ENCODE results near the gene TTI1. TPM values are rescaled to one million over a fixed set of nuclear protein-coding genes. Genes with fewer than 3 reads are reported as not detected.

Gene TTI1
- total RNA-seq: 13.7 and 16.3 TPM in 2 replicates

DNA sequence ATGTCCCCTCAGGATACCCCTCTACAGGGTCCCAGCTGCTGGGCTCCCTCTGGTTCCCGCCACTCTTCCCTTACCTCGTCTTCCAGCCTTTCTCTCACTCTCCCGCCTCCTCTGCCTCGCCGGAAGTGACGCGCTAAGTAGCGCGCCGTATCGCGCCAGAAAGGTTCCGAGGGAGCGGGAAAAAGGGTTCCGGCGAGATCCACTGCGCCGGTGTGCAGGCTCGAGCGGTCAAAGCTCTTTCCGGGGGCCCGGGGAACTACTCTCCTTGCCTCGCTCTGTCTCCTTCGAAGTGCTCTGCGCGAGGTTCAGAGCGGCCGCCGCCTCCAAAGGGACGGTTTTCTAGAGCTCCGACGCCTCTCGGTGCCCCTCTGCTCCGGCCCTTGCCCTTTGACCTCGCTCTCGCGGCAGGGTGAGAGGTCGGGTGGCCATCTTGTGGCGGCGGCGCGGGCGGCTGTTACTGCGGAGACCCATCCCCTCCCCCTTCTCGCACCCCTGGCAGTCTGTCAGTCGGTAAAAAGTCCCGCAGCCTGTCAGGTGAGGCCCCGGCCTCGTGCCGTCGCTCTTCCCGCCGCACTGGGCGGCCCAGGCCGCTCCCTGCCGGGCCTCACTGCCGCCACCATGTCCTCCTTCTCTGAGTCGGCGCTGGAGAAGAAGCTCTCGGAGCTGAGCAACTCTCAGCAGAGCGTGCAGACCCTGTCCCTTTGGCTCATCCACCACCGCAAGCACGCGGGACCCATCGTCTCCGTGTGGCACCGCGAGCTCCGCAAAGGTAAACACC, at the start of gene TTI1, which contains the start of gene RPRD1B:
Gene TTI1 (minus strand): TSS at position 127 of the 778 bp plus-strand sequence. CDS start 19,640 bp downstream, outside the sequence.
Gene RPRD1B (plus strand): TSS at position 417 of the 778 bp plus-strand sequence. CDS start 202 bp downstream, at position 619.
- DNase-seq (ENCODE audit: low read depth in 2 of 2): peak; percentile 77 to 90

DNA sequence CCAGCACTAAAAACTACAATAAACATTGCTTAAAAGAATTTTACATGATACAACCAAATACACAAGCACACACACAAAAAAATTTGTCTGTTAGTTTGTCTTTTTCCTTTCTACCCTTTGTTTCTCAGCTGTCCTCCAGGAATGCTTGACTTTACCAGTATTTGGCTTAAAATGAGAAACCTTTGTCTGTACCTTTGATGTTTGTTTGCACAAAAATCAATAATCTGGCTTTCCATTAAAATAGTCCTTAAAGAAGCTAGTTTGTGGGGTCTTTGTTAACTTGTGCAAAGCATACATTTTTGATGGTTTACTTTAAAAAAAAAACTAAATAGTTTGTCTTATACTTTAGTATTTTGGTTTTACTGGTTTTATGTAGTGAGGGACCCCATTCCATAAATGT, 49.6 kb upstream of the TTI1 start:
- no peak for DNase-seq (ENCODE audit: low read depth in 2 of 2)

GRCh38 chr20:38081575-38081974, 48.3 kb upstream of the TTI1 start:
- DNase-seq (ENCODE audit: low read depth in 2 of 2): no peak

DNA sequence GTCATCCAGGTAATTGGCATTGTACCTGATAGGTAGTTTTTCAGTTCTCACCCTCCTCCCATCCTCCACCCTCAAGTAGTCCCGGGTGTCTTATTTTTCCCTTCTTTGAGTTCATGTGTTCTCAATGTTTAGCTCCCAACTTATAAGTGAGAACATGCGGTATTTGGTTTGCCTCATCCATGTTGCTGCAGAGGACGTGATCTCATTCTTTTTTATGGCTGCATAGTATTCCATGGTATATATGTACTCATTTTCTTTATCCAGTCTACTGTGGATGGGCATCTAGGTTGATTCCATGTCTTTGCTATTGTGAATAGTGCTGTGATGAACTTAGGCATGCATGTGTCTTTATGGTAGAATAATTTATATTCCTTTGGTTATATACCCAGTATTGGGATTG, 46.1 kb upstream of the TTI1 start:
- DNase-seq (ENCODE audit: low read depth in 2 of 2): no peak

- DNase-seq (ENCODE audit: low read depth in 2 of 2): no peak
Measured at GRCh38 chr20:38078084-38078483, 44.8 kb upstream of the TTI1 start.

DNA sequence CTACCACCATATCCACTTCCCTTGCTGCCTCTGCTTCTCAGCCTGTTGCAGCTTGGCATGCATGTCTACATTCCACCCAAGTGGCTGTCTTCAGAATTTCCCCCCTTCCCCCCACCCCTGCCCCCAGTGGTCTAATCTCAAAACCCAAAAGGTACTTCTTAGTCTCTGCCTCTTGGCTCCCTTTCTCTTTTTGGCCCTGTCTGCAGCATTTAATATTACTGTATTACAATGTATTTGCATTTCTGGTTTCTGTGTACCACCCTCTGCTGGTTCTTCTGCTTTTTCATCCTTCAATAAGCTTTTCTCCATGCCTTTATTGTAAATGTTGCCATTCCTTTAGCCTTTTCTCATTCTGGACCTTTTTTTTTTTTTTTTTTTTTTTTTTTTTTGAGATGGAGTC, 43.3 kb upstream of the TTI1 start:
- DNase-seq (ENCODE audit: low read depth in 2 of 2): no peak

GRCh38 chr20:38075161-38075998, 42.1 kb upstream of the TTI1 start:
- DNase-seq (ENCODE audit: low read depth in 2 of 2): no peak

DNA sequence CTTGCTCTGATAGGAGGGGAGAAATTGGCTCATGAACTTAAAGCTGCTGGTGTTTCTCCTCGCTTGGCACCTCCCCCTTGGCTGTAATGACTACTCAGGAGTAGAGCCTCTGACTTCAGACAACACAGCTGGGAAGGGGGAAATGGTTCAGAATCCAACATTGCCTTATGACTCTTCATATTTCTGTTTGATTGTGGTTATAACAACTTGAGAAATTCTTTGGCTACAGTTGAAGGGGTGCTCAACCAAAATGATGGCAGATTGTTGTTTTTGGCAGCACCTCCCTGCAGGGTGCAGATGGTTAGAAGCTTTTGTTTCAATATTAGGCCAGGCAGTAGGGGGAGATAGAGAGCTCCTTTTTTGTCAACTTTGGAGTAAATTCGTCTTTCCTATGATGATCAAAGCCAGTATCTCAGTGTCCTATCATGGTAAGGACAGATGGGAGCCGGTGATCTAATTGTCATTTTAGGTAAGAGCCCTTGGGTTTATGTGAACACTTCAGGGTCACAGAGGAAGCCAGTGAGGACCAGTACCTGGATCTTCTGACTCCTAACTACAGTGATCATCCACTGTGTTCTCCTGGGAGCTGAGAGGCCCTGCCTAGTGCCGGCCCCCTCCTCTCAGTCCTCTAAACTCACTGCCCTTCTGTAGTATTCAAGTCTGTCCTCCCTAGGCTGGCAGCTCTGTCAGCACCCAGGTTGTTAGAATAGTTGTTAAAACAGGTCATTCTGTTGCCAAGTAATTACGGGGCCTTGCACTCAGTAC, 40.2 kb upstream of the TTI1 start:
- DNase-seq (ENCODE audit: low read depth in 2 of 2): peak; percentile 48 to 89

DNA sequence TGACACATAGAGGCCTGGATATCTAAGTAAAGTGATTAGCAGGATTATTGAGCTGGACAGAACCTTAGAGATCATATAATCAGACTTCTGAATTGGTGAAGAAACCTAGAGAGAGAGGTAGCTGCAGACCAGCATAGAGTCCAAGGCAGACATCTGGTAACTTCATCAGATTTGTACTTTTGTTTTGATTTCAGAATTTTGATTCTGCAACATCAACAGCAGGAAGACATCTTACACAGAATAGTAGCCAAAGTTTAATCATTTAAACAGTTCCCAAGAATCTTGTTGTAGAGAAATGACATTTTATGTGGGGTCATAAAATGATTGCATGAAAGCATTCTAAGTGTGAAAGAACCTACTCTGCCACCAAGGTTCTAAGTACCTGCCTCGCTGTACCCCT, 39.6 kb upstream of the TTI1 start:
- DNase-seq (ENCODE audit: low read depth in 2 of 2): no peak

DNA sequence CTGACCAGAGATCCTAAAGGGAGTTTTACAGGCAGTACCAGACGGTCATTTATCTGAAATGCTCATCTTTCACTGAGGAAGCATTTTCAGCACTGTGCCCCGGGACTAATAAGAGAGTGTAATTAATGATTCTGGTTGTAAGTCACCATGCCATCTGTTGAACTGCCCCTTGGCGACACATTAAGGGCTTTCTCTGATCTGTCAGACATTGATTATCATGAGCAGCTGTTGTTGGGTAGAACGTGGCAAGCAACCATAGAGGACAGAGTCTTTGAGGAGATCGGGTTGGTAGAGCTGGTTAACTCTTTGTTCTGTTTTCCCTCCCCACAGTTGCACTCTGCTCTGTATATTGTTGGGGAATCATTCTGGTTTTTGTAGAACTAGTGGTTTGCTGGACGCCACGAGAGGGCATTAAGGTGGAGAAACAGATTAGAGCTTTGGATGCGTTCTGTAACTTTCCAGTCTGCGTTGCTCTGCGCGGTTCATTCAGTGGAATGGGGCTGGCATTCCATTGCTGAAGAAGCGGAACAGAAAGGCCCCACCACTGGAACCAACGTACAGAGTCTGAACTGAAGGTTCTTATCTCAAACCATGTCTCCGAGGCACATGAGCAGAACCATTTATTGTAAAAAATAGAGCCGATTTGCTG, 34.6 kb upstream of the TTI1 start:
- DNase-seq (ENCODE audit: low read depth in 2 of 2): no peak

- DNase-seq (ENCODE audit: low read depth in 2 of 2): no peak
Measured at GRCh38 chr20:38066969-38067716, 33.9 kb upstream of the TTI1 start.

GRCh38 chr20:38065764-38066375, 32.6 kb upstream of the TTI1 start:
- no peak for DNase-seq (ENCODE audit: low read depth in 2 of 2)

DNA sequence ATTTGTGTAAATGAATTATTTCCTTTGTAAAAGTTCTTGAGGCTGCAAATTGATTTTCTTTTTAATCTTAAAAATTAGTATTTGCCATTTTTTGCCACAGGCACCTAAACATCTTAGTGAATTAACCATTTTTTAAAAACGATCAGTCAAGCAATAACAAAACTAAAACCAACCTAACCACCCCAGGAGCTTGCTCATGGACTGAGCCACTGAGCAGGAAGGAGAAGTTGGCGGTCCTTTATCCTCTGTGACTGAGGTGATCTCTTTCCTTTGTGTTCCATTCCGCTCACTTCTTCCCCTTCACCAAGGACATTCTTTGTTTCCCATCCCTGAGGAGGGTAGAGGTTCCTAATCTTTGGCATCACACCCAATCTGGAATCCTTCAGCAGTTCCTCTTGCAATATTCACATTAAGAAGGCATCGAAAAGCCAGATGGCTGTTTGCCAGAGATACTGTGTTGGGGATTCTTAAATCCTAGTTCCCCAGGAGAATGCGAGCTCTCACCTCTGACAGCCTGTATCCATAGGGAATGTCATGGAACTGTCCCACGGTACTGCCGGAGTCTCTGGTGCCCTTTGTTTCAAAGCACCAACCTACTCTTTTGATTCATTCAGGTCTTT, 30.8 kb upstream of the TTI1 start:
- no peak for DNase-seq (ENCODE audit: low read depth in 2 of 2)

DNA sequence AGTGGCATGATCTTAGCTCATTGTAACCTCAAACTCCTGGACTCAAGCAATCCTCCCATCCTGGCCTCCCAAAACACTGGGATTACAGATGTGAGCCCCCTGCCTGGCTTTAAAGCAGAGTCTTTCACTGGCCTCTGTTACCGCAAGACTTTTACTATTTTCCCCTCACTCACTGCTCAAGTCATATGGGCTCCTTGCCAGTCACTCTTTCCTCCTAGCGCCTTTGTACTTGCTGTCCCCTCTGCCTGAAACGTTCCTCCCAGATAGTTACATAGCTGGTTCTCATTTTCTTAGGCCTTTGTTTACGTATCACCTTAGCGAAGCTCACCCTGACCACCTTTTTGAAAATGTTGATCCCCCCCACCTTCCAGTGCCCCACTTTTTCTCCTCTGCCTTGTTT, 29.6 kb upstream of the TTI1 start:
- DNase-seq (ENCODE audit: low read depth in 2 of 2): no peak

- no peak for DNase-seq (ENCODE audit: low read depth in 2 of 2)
Measured at GRCh38 chr20:38061109-38061508, 27.9 kb upstream of the TTI1 start.

DNA sequence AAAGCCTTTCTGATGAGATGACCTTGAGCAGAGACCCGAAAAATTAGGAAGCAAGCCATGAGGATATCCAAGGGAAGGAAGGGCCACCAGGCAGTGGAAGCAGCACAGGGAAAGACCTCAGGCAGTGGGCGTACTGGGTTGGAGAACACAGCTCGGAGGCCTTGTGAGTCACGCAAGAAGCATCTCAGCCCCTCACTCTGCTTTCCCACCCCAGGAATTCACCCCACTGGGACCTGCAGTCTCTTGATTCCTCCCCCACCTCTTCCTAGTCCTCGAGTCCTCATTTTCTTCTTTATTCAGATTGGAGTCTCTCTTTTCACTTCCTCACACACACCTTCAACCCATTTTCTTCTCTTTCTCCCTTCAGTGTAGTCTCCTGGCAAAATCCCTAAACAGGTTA, 27.3 kb upstream of the TTI1 start:
- peak in 1 of 2 donors; percentile 31 for DNase-seq (ENCODE audit: low read depth in 2 of 2)

DNA sequence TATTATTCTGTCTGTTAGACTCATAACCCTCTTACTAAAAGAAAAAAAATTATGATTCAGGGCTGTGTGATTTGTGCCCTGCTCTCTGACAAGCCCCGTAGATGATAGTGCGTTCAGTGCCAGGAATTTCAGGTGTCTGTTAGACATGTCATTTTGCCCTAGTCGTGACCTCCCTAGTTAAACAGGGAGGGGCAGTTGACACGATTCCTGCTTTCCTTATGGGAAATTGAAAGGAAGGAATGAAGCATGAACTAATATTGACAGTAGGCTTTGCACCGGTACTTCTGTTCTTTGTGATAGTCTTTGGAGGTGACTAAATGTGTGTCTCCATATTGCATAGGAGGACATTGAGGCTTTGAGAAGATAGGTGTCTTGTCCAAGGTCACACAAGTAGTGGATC, 26.6 kb upstream of the TTI1 start:
- DNase-seq (ENCODE audit: low read depth in 2 of 2): no peak

DNA sequence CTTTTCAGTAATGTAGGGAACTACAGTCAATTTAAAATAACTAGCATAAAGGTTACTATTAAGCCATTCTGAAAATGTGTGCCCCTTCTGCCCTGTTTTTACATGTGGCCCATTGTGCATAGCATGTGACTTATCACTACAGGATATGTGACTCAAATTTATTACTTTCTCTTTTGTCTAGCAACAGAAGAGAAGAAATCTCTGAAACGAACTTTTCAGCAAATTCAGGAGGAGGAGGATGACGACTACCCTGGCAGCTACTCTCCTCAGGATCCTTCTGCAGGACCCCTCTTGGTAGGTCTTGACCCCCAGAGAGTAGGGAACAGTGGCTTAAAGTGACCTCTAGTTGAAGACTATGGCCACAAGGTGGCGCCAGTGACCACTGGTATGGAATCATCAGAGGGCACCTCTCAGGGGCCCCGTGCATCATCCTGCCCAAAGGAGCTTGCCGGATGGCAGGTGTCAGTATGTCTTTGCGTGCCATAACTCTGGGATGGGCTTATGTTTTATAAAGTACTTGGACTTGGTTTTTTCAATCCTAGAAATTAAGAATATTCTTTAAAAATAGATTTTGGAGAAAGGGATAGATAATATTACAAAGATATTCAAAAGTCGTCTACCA, 24.2 kb upstream of the TTI1 start:
- peak; percentile 73 to 81 for DNase-seq (ENCODE audit: low read depth in 2 of 2)

- no peak for DNase-seq (ENCODE audit: low read depth in 2 of 2)
Measured at GRCh38 chr20:38055848-38056247, 22.6 kb upstream of the TTI1 start.
